HG03139 (cell line): Measurements from ENCODE around the gene MET.
"Not testable (repeated sequence)": the region's sequence is repeated elsewhere in the genome, so short reads cannot be mapped to it uniquely, and the experiment has no call there.

Experiments
- ATAC-seq: cut with Tn5 transposase; IDR thresholded peaks from one replicate; pipeline ENCODE4 v1.9.1; 2021; ENCODE audit not compliant: unreplicated experiment

Gene MET

GRCh38 chr7:116805100-116805544 lies 133.1 kb downstream of the MET start:
- ATAC-seq: no peak

DNA sequence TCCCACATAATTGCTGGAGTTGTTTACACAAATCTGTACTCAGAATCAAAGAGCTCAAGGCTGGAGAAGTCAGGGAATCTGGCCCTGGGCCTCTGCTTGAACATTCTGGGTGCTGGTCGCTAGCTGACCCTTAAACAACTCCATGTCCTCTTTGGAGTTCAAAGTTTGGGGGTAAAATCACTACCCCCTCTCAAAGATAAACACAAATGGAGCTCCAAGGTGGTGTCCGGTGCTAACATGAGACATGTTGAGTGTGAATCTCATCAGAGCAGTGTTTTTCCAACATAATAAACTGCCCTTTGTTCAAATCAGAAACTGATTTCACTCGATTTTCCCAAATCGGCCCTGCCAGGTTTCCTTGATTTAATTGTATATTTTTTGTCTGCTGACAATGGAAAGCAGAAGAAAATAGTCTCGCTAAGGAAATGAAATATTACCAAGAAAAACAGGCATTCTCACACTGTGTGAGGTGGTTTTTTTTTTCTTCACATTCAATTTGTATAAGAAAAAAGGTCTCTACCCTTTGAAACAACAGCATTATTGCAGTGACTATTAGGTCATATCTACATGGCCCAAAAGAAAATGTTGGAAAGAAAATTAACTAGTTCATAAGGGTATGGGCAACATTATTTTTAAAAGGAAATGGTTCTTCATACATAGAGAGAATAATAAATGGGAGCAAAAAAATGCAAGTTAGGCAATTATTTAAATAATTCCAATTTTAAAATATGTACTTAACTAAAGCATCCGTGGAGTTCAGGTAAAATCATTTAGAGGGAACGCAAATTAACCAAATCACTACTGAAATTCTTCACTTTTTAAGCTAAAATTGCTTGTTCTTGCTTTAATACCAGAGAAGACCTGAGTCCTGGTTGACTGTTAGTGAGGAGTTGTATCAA lies 134.3 kb downstream of the MET start:
- no peak for ATAC-seq

- no peak for ATAC-seq
Observed at GRCh38 chr7:116807011-116807560, 135.1 kb downstream of the MET start.

DNA sequence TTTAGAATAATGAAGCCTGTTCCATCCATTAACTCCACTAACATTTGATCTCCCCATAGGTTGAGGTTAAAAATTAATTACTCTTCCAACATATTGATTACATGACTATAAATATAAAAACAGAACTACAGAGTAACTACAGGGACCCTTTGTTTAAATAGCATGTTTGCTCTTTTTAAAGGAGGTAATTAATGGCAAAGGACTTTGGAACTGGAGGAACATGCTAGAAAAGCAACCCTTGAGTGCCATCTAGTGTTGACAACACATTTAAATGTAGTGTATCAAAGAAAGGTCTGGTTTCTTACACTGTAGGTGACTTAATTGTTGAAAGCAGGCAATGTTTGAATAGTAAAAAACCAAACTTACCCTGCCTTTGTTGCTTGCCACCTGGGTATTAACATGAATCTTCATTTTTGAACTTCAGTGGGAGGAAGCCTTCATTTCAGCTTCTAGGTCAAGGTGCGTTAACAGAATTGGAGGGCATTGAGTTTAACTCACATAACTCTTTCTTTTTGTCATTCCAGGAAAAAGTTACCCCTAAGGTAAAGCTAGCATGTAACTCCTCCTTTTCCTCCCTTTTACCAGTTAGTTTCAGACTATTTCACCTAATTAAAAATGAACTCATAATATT lies 137.8 kb downstream of the MET start:
- ATAC-seq: peak; percentile 80

- ATAC-seq: no peak
Observed at GRCh38 chr7:116810267-116811116, 138.5 kb downstream of the MET start.

DNA sequence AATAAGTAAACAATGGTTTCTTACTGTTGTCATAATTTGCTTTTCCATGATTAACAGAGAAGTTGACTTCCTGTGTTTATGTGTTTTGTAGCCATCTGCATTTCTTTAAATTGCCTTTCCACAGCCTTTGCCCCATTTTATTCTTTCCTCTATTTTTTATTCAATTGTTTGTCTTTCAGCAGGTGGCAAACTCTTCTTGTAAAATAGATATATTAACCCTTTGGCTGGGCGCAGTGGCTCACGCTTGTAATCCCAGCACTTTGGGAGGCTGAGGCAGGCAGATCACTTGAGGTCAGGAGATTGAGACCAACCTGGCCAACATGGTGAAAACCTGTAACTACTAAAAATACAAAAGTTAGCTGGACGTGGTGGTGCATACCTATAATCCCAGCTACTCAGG lies 139.8 kb downstream of the MET start:
- ATAC-seq: no peak

- ATAC-seq: no peak
Observed at GRCh38 chr7:116812860-116813259, 140.9 kb downstream of the MET start.

GRCh38 chr7:116813371-116813770 lies 141.4 kb downstream of the MET start:
- not testable (repeated sequence) for ATAC-seq

DNA sequence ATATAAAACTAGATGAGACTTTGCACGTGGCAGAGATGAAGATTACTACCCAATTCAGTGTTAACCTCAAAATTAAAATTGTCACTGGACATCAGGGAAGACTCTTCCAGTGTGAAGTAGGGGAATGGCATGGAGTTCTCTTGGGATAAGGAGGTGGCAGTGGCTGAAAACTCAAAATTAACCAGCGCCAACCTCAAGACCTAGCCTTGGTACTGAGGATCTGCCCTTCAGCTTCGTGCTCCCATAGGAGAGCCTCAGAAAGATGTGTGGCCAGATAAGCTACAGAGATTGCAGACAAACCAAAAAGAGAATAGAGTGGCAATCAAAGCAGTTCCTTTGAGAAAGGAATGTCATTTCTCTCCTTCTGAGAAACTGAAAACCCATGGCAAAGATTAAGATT lies 143.0 kb downstream of the MET start:
- ATAC-seq: no peak

GRCh38 chr7:116820149-116820548 lies 148.2 kb downstream of the MET start:
- ATAC-seq: no peak

DNA sequence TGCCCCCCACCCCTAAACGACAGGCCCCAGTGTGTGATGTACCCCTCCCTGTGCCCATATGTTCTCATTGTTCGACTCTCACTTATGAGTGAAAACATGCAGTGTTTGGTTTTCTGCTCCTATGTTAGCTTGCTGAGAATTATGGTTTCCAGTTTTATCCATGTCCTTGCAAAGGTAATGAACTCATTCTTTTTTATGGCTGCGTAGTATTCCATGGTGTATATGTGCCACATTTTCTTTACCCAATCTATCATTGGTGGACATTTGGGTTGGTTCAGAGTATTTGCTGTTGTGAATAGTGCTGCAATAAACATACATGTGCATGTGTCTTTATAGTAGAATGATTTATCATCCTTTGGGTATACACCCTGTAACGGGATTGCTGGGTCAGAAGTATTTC lies 149.7 kb downstream of the MET start:
- not testable (repeated sequence) for ATAC-seq

DNA sequence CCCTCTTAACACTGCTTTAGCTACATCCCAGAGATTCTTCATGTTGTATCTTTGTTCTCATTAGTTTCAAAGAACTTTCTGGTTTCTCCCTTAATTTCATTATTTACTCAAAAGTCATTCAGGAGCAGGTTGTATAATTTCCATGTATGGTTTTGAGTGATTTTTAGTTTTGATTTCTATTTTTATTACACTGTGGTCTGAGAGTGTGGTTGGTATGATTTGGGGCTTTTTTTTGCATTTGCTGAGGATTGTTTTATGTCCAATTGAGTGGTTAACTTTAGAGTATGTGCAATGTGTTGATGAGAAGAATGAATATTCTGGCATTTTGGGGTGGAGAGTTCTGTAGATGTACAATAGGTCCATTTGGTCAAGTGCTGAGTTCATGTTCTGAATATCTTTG lies 152.5 kb downstream of the MET start:
- no peak for ATAC-seq

GRCh38 chr7:116828281-116828680 lies 156.3 kb downstream of the MET start:
- no peak for ATAC-seq

- no peak for ATAC-seq
Observed at GRCh38 chr7:116829041-116829440, 157.0 kb downstream of the MET start.

GRCh38 chr7:116829493-116829892 lies 157.5 kb downstream of the MET start:
- no peak for ATAC-seq

DNA sequence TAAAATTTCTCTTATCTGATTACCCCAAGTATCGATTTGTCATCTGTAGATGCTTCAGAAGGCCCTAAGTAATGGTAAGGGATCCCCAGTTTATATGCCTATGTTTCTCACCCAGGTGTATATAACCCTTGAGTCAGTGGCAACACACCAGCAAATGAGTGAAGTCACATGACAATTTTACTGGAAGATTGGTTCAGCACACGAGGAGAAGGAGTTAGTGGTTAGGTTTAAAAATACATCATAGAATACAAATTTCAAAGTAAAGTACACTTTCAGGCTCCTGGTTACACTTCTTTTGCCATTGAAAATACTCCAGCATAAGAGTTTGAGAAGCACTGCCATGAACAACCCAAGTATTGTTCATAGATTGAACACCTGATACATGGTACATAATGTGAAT lies 160.7 kb downstream of the MET start:
- no peak for ATAC-seq

DNA sequence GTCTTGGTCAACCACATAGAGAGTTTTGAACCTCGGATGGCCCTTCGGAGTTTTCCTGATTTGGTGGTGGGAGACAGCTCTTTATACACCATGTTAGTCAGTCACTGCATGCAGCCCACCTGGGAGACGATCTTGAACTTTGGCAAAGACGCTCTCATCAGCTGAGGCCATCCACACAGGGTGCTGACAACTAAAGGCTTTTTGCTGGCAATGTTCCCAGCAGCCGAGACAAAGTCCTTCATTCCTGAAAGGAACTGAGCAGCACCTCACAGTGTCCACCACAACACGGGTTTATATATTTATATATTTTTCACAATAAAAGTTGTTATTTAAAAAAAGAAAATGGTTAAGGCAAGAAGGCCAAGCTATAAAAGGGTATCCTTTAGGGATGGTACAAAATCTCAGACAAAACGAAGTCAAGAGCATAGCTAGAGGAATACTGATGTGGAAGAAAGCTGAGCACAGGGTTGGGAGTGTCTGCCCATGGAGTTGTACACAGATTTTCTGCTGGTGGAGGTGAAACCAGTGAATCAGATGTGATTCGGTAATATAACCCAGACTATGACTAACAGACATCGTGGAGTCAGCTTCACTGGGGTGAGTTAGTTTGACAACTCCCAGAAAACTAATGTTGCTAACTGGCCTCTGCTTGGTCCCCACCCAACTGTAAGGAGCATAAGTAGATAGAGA lies 163.0 kb downstream of the MET start:
- ATAC-seq: no peak

DNA sequence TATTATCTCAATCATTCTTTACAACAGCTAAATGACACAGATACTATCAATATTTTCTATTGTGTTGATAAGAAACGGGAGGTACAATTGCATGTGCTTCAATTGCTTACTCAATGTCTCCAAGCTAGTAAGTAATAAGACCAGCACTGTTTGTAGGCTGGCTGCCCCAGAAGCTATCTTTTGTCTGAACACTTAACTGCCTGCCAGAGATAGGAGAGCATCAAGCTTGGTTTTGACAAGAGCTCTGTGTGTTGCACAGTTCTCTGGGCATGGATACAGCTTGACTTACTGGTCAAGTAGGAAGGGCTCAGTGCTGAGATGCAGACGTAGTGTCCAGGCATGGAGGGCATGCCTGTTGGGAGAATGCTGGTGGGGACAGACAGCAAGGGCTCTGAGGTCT lies 164.1 kb downstream of the MET start:
- ATAC-seq: no peak

DNA sequence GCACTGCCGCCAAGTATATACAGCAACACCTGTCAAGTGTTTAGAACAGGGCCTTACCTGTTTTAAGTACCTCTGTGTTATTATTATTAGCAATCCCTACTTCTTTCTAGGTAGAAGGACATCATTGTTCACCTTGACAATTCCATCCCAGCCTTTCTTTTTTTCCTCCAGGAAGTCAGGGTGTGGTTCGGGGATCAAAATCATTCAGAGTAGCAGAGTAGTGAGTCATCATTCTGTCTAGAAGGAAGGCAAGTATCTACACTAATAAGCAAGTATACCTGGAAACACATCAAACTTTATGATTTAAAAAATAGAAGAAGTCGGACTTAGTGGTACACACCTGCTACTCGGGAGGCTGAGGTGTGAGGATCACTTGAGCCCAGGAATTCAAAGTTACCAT lies 164.9 kb downstream of the MET start:
- ATAC-seq: no peak

DNA sequence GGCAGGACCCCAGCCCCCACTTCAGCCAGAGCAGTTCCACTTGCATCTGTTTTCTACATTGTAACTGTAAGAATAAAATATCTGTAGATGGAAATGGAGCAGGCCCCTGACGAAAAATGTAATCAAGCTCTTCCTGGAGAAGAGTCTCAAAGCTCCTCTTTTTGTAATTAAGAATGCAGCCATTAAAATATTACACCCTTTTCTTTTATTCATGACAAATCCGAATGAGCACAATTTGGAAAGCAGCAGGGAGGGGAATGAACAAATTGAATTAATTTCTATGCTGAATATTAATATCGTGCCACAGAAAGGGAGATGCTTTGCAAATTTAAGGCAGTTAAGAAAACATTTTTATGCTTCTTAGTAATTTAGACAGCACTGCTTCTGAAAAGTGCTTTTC lies 165.6 kb downstream of the MET start:
- ATAC-seq: no peak

- no peak for ATAC-seq
Observed at GRCh38 chr7:116840256-116840655, 168.3 kb downstream of the MET start.
